ENCODE results near the gene DICER1.

DNA sequence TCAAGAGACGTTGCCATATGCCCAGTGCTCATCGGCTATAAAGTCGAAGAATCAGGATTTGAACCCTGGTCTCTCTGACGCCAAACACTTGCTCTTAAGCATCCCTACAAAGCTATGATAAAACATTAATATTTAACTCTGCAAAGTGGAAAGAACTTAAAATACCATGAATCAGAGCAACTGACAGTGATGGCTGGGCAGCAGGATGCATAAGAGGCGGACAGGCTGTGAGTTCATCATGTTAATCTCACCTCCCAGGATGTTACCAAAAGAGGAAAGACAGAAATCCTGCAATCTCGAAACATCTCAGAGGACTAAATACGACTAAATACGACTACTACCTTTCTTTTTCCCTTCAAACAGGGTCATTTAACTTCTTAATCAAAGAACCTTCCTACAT, 5.8 kb downstream of the DICER1 start:
- TF ChIP-seq CTCF (IDR thresholded peaks at IDR 0.05) (no peak), POLR2A (IDR thresholded peaks at IDR 0.05; ENCODE audit: low read depth) (no peak)

All from esophagus muscularis mucosa (tissue), 3 donors.